ENCODE data around the gene JAZF1. TPM values are rescaled to one million over a fixed set of nuclear protein-coding genes. Genes with fewer than 3 reads are reported as not detected.

JAZF1 gene
- total and polyA plus RNA-seq, 2 of the 8 experiments (the other 6 are each of a cell fraction or from before 2014, with no cell fraction given), result 2.6 to 21.8 TPM

- Histone ChIP-seq H2BK20ac (ENCODE audit: low read length) (no peak overlapping the region), H4K8ac (ENCODE audit: extremely low read depth, insufficient read depth, low read length) (no peak overlapping the region), H3K14ac (ENCODE audit: insufficient read length) (no peak overlapping the region), H2BK12ac (ENCODE audit: low read depth, low read length) (no peak overlapping the region), H4K20me1 (replicated peaks in 1 of 2; ENCODE audit: control insufficient read depth in 1 of 2, insufficient read depth in 2 of 2, low read length in 2 of 2) (no peaks in the 10 kb centered on the region), H2BK5ac (ENCODE audit: low read depth, low read length) (no peak overlapping the region), H3K36me3 (ENCODE audit: control insufficient read depth in 2 of 4, insufficient read depth in 4 of 4, low read length in 3 of 4) (no peaks in the 10 kb centered on the region), H3K27ac (ENCODE audit: low read depth, low read length) (no peak overlapping the region), H2BK15ac (ENCODE audit: low read length) (no peak overlapping the region), H3K27me3 (replicated peaks in 1 of 4; ENCODE audit: control insufficient read depth in 3 of 4, extremely low read depth in 1 of 4, insufficient read depth in 3 of 4, low read length in 3 of 4) (no peaks in the 10 kb centered on the region), H3K79me2 (ENCODE audit: control insufficient read depth in 1 of 2, insufficient read depth in 2 of 2, low read length in 2 of 2) (no peaks in the 10 kb centered on the region), H3K4me1 (replicated peaks in 1 of 4; ENCODE audit: control insufficient read depth in 3 of 4, insufficient read depth in 4 of 4, low read length in 3 of 4) (peaks cover 0 to 10% (median 7%) of the 10 kb centered on the region in 4 experiments; a peak in 5 of 7 replicates), H3K23me2 (ENCODE audit: low read depth, low read length) (no peaks in the 10 kb centered on the region), H4K5ac (ENCODE audit: insufficient read length, low read depth, low read length) (no peak overlapping the region), H3K23ac (ENCODE audit: insufficient read length) (no peak overlapping the region), H3K4ac (replicated peaks; ENCODE audit: insufficient read length, low read depth, low read length) (no peak overlapping the region), H2BK120ac (replicated peaks; ENCODE audit: low read depth, low read length) (no peak overlapping the region), H2AFZ (ENCODE audit: low read length) (no peak overlapping the region), H3K9me3 (ENCODE audit: insufficient read depth in 2 of 2, low read depth in 1 of 2, low read length in 1 of 2) (no peaks in the 10 kb centered on the region), H3K79me1 (ENCODE audit: low read depth, low read length) (no peaks in the 10 kb centered on the region; the same call in 1 of the 2 replicates), H2AK5ac (ENCODE audit: low read depth, low read length) (no peak overlapping the region), H3K9ac (replicated peaks in 1 of 4; ENCODE audit: extremely low read depth in 1 of 4, low read depth in 3 of 4, low read length in 3 of 4) (no peak overlapping the region), H4K91ac (replicated peaks; ENCODE audit: insufficient read length, low read length) (no peak overlapping the region), H3K4me3 (ENCODE audit: extremely low read depth in 1 of 4, insufficient read depth in 2 of 4, low read depth in 3 of 4, low read length in 4 of 4) (no peak overlapping the region), H3K18ac (ENCODE audit: extremely low read depth, low read length) (no peak overlapping the region), H3K4me2 (ENCODE audit: insufficient read depth in 1 of 2, low read depth in 2 of 2, low read length in 2 of 2) (no peak overlapping the region), H3K56ac (replicated peaks; ENCODE audit: insufficient read length, low read depth, low read length) (no peak overlapping the region)
- FAIRE-seq (peak; percentile 73), DNase-seq (ENCODE audit: low read depth in 1 of 2, low spot score in 2 of 2) (no peak)
- ChIA-PET CTCF (ENCODE audit: partially characterized antibody) (interaction anchor here (1.4 to 7.8 kb wide), 3 partner anchors 12 to 173 kb away, joined by 4 to 50 read pairs (median 8); no protein-coding TSS in a partner anchor), POLR2A (ENCODE audit: partially characterized antibody) (no interaction called here)
- WGBS, 2 experiments (ENCODE audit: extremely low coverage in 1 of 2, insufficient coverage in 1 of 2, insufficient read length in 1 of 2, insufficient replicate concordance in 2 of 2, low coverage in 1 of 2, low lambda C conversion rate in 2 of 2, missing lambda C conversion rate in 1 of 2), result 92% methylated on average over 14 of the region's 14 CpGs; no CpG with 5 or more reads in 1 of the 2 experiments
- TF ChIP-seq NRF1 (IDR thresholded peaks at IDR 0.05; ENCODE audit: low read depth, low read length), result no peak
- TF ChIP-seq ASH2L (IDR thresholded peaks at IDR 0.05; ENCODE audit: low read length), result no peak
- TF ChIP-seq TCF12 (IDR thresholded peaks at IDR 0.05; ENCODE audit: low read depth, low read length), result no peak
- TF ChIP-seq ATF3 (IDR thresholded peaks at IDR 0.05; ENCODE audit: insufficient read depth, low read depth, low read length), result no peak
- no peak for TF ChIP-seq ATF2 (IDR thresholded peaks at IDR 0.05; ENCODE audit: low read length)
- TF ChIP-seq RFX5 (IDR thresholded peaks at IDR 0.05; ENCODE audit: borderline replicate concordance, low read depth, low read length), result no peak
- no peak for TF ChIP-seq RAD21 (IDR thresholded peaks at IDR 0.05 in 1 of 2, conservative IDR thresholded peaks at IDR 0.05 in 1 of 2; ENCODE audit: low read depth in 2 of 2, low read length in 2 of 2)
- TF ChIP-seq GTF2F1 (IDR thresholded peaks at IDR 0.05; ENCODE audit: borderline replicate concordance, low read depth, low read length), result no peak
- TF ChIP-seq CBX8 (IDR thresholded peaks at IDR 0.05; ENCODE audit: borderline replicate concordance, low read depth, low read length), result no peak
- no peak for TF ChIP-seq POU5F1 (IDR thresholded peaks at IDR 0.05; ENCODE audit: low read depth, low read length)
Observed at GRCh38 chr7:27922907-27923641, 257.5 kb downstream of the JAZF1 start.

Measured in H1 (cell line).